ENCODE data around the gene NDUFB4.
"Not testable (repeated sequence)": the region's sequence is repeated elsewhere in the genome, so short reads cannot be mapped to it uniquely, and the experiment has no call there.

NDUFB4 gene

DNA sequence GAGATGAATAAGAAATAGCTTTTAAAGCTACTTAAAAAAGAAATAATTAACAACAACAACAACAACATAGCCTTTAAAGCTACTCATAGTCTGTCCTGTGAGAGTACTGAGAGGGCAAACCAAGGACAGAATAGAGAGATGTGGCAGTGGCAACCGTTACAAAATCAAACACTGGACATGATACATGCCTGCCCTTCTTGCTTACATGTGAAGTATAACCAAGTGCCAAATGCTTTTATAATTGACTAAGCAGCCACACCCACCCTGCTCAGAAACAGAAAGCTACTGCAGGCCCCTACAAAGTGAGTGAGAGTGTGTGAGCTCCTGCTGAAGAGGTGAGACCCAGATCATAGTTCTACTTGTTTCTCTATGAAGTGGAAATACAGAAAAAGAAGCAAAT, 38.4 kb downstream of the NDUFB4 start:
- Histone ChIP-seq H2BK120ac (ENCODE audit: low read depth, low read length) (no peak overlapping the region), H3K4me2 (ENCODE audit: low read length, poor library complexity, severe bottlenecking) (no peak overlapping the region), H4K8ac (ENCODE audit: low read length) (no peak overlapping the region), H3K23ac (ENCODE audit: low read length in 2 of 2) (no peak overlapping the region), H3K4me1 (ENCODE audit: control insufficient read depth, insufficient read depth, low read depth, low read length) (no peaks in the 10 kb centered on the region), H3K14ac (ENCODE audit: low read length in 2 of 2) (no peak overlapping the region), H2AFZ (ENCODE audit: low read depth, low read length) (no peak overlapping the region), H3K79me1 (replicated peaks; ENCODE audit: low read length, poor library complexity, severe bottlenecking) (no peaks in the 10 kb centered on the region), H2AK5ac (ENCODE audit: low read length, severe bottlenecking) (no peak overlapping the region), H2BK5ac (ENCODE audit: low read depth, low read length, poor library complexity, severe bottlenecking) (no peak overlapping the region), H3K27me3 (ENCODE audit: control insufficient read depth in 1 of 2, insufficient read depth in 1 of 2, low read length in 2 of 2) (no peaks in the 10 kb centered on the region), H3K27ac (ENCODE audit: low read length, poor library complexity, severe bottlenecking) (no peak overlapping the region), H2BK15ac (ENCODE audit: low read depth, poor library complexity, severe bottlenecking) (no peak overlapping the region), H3K18ac (ENCODE audit: low read depth in 1 of 2, low read length in 2 of 2) (no peak overlapping the region), H3K9ac (ENCODE audit: low read length) (no peak overlapping the region), H2BK12ac (ENCODE audit: low read length in 2 of 2) (no peak overlapping the region), H3K36me3 (ENCODE audit: control insufficient read depth in 1 of 2, insufficient read depth in 2 of 2, low read depth in 1 of 2, low read length in 2 of 2) (no peaks in the 10 kb centered on the region), H4K91ac (ENCODE audit: low read length) (no peak overlapping the region), H3K9me3 (ENCODE audit: control insufficient read depth, low read length) (peaks cover 5% of the 10 kb centered on the region), H3K4me3 (ENCODE audit: insufficient read depth in 1 of 2, low read depth in 1 of 2, low read length in 2 of 2) (no peak overlapping the region), H3K4ac (ENCODE audit: low read depth in 1 of 2, low read length in 2 of 2) (no peak overlapping the region)
- WGBS = no CpG with 5 or more reads among the region's 1 CpG
- no peak for DNase-seq

DNA sequence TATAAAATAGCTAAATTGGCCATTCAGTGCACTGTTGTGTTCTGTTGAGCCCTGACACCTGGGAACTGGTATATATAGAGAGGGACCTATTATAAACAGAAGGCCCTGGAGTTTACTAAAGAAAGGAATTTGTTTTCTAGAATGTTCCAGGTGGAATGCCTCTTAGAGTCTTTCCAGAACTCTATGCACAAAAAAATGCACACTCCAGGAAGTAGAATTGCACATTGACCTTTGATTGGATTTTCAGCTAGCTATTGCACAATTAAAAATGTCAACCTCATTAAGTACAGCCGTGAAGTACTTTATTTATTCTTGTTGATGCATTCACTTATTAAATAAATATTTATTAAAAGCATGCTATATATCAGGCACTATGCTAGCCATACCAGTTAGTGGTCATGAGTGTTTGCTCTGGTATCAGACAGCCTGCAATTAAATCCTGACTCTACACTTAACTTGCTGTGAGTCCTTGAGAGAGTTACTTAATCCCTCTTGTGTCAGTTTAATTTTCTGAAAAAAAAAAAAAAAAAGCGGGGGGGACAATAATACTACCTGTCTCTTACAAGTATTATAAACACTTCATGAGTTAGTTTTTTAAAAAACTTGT, 40.8 kb downstream of the NDUFB4 start:
- no peaks in the 10 kb centered on the region for H3K27me3 ChIP-seq (ENCODE audit: control insufficient read depth in 1 of 2, insufficient read depth in 1 of 2, low read length in 2 of 2)
- no peaks in the 10 kb centered on the region for H3K36me3 ChIP-seq (ENCODE audit: control insufficient read depth in 1 of 2, insufficient read depth in 2 of 2, low read depth in 1 of 2, low read length in 2 of 2)
- no peak overlapping the region for H2BK120ac ChIP-seq (ENCODE audit: low read depth, low read length)
- no peak overlapping the region for H3K18ac ChIP-seq (ENCODE audit: low read depth in 1 of 2, low read length in 2 of 2)
- no peak overlapping the region for H3K4me2 ChIP-seq (ENCODE audit: low read length, poor library complexity, severe bottlenecking)
- H3K9me3 ChIP-seq (ENCODE audit: control insufficient read depth, low read length) = no peaks in the 10 kb centered on the region
- no peak overlapping the region for H2BK5ac ChIP-seq (ENCODE audit: low read depth, low read length, poor library complexity, severe bottlenecking)
- no peak overlapping the region for H4K8ac ChIP-seq (ENCODE audit: low read length)
- H2BK15ac ChIP-seq (ENCODE audit: low read depth, poor library complexity, severe bottlenecking) = no peak overlapping the region
- WGBS = no CpG with 5 or more reads among the region's 2 CpGs
- H3K4me1 ChIP-seq (ENCODE audit: control insufficient read depth, insufficient read depth, low read depth, low read length) = no peaks in the 10 kb centered on the region
- no peak overlapping the region for H2AFZ ChIP-seq (ENCODE audit: low read depth, low read length)
- DNase-seq = no peak
- H3K9ac ChIP-seq (ENCODE audit: low read length) = no peak overlapping the region
- no peaks in the 10 kb centered on the region for H3K79me1 ChIP-seq (replicated peaks; ENCODE audit: low read length, poor library complexity, severe bottlenecking)
- no peak overlapping the region for H3K4me3 ChIP-seq (ENCODE audit: insufficient read depth in 1 of 2, low read depth in 1 of 2, low read length in 2 of 2)
- no peak overlapping the region for H2BK12ac ChIP-seq (ENCODE audit: low read length in 2 of 2)
- H2AK5ac ChIP-seq (ENCODE audit: low read length, severe bottlenecking) = no peak overlapping the region
- no peak overlapping the region for H3K4ac ChIP-seq (ENCODE audit: low read depth in 1 of 2, low read length in 2 of 2)
- H3K14ac ChIP-seq (ENCODE audit: low read length in 2 of 2) = no peak overlapping the region
- H3K27ac ChIP-seq (ENCODE audit: low read length, poor library complexity, severe bottlenecking) = no peak overlapping the region
- H4K91ac ChIP-seq (ENCODE audit: low read length) = no peak overlapping the region
- H3K23ac ChIP-seq (ENCODE audit: low read length in 2 of 2) = no peak overlapping the region

DNA sequence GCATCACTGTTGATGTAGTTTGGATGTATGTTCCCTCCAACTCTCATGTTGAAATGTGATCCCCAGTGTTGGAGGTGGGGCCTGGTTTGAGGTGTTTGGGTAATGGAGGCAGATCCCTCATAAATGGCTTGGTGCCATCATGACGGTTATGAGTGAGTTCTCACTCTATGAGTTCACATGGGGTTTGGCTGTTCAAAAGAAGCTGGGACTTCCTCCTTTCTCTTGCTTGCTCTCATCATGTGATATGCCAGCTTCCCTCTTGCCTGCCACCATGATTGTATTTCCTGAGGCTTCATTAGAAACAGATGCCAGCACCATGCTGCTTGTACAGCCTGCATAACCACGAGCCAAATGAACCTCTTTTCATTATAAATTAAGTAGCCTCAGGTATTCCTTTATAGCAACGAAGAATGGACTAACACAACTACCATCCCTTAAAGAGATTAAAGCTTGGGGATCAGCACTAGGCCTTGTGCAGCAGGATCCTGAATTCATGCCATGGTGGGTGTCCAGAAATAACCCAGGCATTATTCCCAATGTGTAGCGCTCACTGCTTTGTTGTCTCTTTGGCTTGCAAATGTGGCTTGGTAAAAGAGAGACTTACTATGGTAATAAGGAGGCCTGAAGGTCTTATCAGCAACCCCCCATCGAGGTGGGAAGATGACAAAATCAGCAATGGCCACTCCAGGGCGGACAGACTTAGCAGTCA, 41.9 kb downstream of the NDUFB4 start:
- no peak overlapping the region for H4K91ac ChIP-seq (ENCODE audit: low read length)
- no peak for DNase-seq
- no peak overlapping the region for H3K23ac ChIP-seq (ENCODE audit: low read length in 2 of 2)
- no peak overlapping the region for H2BK5ac ChIP-seq (ENCODE audit: low read depth, low read length, poor library complexity, severe bottlenecking)
- no peak overlapping the region for H4K8ac ChIP-seq (ENCODE audit: low read length)
- H2AK5ac ChIP-seq (ENCODE audit: low read length, severe bottlenecking) = no peak overlapping the region
- H3K18ac ChIP-seq (ENCODE audit: low read depth in 1 of 2, low read length in 2 of 2) = no peak overlapping the region
- H2BK12ac ChIP-seq (ENCODE audit: low read length in 2 of 2) = peak overlapping the region in 1 of 2 experiments; percentile 57
- H3K27me3 ChIP-seq (ENCODE audit: control insufficient read depth in 1 of 2, insufficient read depth in 1 of 2, low read length in 2 of 2) = no peaks in the 10 kb centered on the region
- no peak overlapping the region for H3K9ac ChIP-seq (ENCODE audit: low read length)
- H3K4me3 ChIP-seq (ENCODE audit: insufficient read depth in 1 of 2, low read depth in 1 of 2, low read length in 2 of 2) = no peak overlapping the region
- WGBS = 70% methylated on average over 6 of the region's 6 CpGs
- H2BK15ac ChIP-seq (ENCODE audit: low read depth, poor library complexity, severe bottlenecking) = no peak overlapping the region
- no peak overlapping the region for H3K4me2 ChIP-seq (ENCODE audit: low read length, poor library complexity, severe bottlenecking)
- H3K9me3 ChIP-seq (ENCODE audit: control insufficient read depth, low read length) = no peaks in the 10 kb centered on the region
- no peak overlapping the region for H3K14ac ChIP-seq (ENCODE audit: low read length in 2 of 2)
- no peak overlapping the region for H2BK120ac ChIP-seq (ENCODE audit: low read depth, low read length)
- no peak overlapping the region for H2AFZ ChIP-seq (ENCODE audit: low read depth, low read length)
- H3K4ac ChIP-seq (ENCODE audit: low read depth in 1 of 2, low read length in 2 of 2) = no peak overlapping the region
- H3K36me3 ChIP-seq (ENCODE audit: control insufficient read depth in 1 of 2, insufficient read depth in 2 of 2, low read depth in 1 of 2, low read length in 2 of 2) = no peaks in the 10 kb centered on the region
- H3K79me1 ChIP-seq (replicated peaks; ENCODE audit: low read length, poor library complexity, severe bottlenecking) = no peaks in the 10 kb centered on the region
- H3K27ac ChIP-seq (ENCODE audit: low read length, poor library complexity, severe bottlenecking) = no peak overlapping the region
- H3K4me1 ChIP-seq (ENCODE audit: control insufficient read depth, insufficient read depth, low read depth, low read length) = peaks cover 1% of the 10 kb centered on the region

- not testable (repeated sequence) for H3K4me1 ChIP-seq (ENCODE audit: control insufficient read depth, insufficient read depth, low read depth, low read length); H2BK12ac ChIP-seq (ENCODE audit: low read length in 2 of 2); H3K23ac ChIP-seq (ENCODE audit: low read length in 2 of 2); DNase-seq; H4K8ac ChIP-seq (ENCODE audit: low read length); H3K79me1 ChIP-seq (replicated peaks; ENCODE audit: low read length, poor library complexity, severe bottlenecking); H3K9me3 ChIP-seq (ENCODE audit: control insufficient read depth, low read length); H3K27ac ChIP-seq (ENCODE audit: low read length, poor library complexity, severe bottlenecking); H2BK5ac ChIP-seq (ENCODE audit: low read depth, low read length, poor library complexity, severe bottlenecking); H2BK15ac ChIP-seq (ENCODE audit: low read depth, poor library complexity, severe bottlenecking); H2AK5ac ChIP-seq (ENCODE audit: low read length, severe bottlenecking); H3K36me3 ChIP-seq (ENCODE audit: control insufficient read depth in 1 of 2, insufficient read depth in 2 of 2, low read depth in 1 of 2, low read length in 2 of 2); H3K4me2 ChIP-seq (ENCODE audit: low read length, poor library complexity, severe bottlenecking); H2AFZ ChIP-seq (ENCODE audit: low read depth, low read length); H3K27me3 ChIP-seq (ENCODE audit: control insufficient read depth in 1 of 2, insufficient read depth in 1 of 2, low read length in 2 of 2); H3K4ac ChIP-seq (ENCODE audit: low read depth in 1 of 2, low read length in 2 of 2); H3K9ac ChIP-seq (ENCODE audit: low read length); H4K91ac ChIP-seq (ENCODE audit: low read length); H2BK120ac ChIP-seq (ENCODE audit: low read depth, low read length); H3K14ac ChIP-seq (ENCODE audit: low read length in 2 of 2); H3K18ac ChIP-seq (ENCODE audit: low read depth in 1 of 2, low read length in 2 of 2); H3K4me3 ChIP-seq (ENCODE audit: insufficient read depth in 1 of 2, low read depth in 1 of 2, low read length in 2 of 2)
- 75% methylated on average over 3 of the region's 4 CpGs for WGBS
These were observed 42.7 kb downstream of the NDUFB4 start for GRCh38 chr3:120638820-120639219.

Measured in mesenchymal stem cell (in vitro differentiated cells and primary cell).